ENCODE data around the gene USHBP1.
A peak's percentile ranks its signal among the peaks of the same experiment; 100 is the strongest.

Gene USHBP1

DNA sequence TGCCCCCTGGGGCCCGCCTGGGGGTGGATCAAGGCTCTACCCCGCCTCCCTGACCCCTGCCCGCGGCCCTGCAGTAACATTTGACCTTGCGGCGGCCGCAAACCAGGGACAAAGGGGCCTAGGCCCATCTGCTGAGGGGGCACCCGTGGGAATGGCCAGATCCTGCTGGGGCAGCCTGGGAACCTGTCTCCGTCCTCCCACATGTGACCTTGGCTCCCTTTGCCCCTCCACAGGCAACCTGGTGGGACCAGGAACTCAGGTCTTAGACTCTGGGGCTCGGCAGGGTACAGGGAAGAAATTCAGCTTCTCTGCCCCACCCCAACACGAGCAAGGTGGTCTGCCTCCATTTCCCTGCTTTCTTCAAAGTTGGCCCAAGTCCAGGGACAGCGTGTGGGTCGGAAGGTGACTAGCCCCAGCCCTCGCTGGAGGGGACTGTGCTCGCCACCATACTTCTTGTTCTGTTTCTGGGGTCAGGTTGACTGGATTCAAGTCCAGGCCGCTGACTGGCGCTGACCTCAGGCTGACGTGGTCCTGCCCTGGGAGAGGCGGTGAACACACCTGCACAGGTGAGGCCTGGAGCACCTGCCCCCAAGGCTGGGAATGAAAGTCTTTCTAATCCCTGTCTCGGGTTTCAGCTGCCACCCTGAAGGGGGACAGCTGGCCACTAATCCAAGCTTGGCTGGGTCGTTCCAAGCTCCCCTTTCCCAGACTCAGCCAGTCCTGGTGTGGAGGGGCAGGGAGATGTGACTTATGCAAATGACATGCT, 16.4 kb downstream of the USHBP1 start:
- no peak overlapping the region for H3K4me3 ChIP-seq (ENCODE audit: low read depth, low read length)
- TF ChIP-seq, protein P1, sequence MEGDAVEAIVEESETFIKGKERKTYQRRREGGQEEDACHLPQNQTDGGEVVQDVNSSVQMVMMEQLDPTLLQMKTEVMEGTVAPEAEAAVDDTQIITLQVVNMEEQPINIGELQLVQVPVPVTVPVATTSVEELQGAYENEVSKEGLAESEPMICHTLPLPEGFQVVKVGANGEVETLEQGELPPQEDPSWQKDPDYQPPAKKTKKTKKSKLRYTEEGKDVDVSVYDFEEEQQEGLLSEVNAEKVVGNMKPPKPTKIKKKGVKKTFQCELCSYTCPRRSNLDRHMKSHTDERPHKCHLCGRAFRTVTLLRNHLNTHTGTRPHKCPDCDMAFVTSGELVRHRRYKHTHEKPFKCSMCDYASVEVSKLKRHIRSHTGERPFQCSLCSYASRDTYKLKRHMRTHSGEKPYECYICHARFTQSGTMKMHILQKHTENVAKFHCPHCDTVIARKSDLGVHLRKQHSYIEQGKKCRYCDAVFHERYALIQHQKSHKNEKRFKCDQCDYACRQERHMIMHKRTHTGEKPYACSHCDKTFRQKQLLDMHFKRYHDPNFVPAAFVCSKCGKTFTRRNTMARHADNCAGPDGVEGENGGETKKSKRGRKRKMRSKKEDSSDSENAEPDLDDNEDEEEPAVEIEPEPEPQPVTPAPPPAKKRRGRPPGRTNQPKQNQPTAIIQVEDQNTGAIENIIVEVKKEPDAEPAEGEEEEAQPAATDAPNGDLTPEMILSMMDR (IDR thresholded peaks at IDR 0.05; ENCODE audit: borderline replicate concordance, insufficient read depth, low read depth, low read length): no peak

DNA sequence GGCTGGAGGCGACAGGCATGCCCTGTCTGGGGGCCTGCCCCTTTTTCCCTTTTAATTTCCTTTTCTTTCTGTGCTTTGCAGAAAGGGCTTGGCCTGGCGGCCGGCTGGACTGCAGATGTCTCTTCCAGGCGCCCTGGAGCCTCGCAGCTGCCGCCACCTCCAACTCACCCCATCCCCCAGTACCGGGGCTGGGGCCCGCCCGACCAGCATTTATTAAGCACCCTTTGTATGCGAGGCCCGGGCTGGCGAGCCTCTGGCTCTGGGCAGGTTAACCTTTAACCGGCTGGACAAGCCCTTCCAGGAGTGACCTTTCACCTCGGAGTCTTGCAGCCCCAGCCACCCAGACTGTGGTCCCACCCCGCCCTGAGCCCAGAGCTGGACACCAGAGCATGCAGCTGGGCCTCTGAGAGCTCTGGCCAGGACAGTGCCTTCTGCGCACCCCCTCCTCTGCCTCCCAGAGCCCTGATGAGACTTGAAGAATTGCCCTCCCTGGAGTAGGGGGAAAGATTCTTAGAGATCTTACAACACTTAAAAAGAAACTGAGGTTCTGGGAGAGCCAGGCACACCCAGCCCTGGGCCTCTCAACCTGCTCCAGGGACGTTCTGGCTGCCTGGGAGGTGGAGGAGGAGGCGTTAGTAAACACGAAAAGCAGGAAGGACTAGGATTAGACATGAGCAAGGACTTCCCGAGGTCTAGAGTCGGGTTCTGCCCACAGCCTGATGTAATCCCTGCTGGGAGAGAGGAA, 17.7 kb downstream of the USHBP1 start:
- TF ChIP-seq, protein P1 (IDR thresholded peaks at IDR 0.05; ENCODE audit: borderline replicate concordance, insufficient read depth, low read depth, low read length): no peak
- H3K4me3 ChIP-seq (ENCODE audit: low read depth, low read length): peak overlapping the region; percentile 67

- TF ChIP-seq, protein P1 (IDR thresholded peaks at IDR 0.05; ENCODE audit: borderline replicate concordance, insufficient read depth, low read depth, low read length): no peak
- peak within 1 kb of the TSS; percentile 68 for H3K4me3 ChIP-seq (ENCODE audit: low read depth, low read length)
Measured at GRCh38 chr19:17245535-17245984, 19.0 kb downstream of the USHBP1 start, which contains the start of gene NR2F6. Gene NR2F6, minus strand, starts transcription at chr19:17245919. Its CDS starts 699 bp downstream, at chr19:17245220.

DNA sequence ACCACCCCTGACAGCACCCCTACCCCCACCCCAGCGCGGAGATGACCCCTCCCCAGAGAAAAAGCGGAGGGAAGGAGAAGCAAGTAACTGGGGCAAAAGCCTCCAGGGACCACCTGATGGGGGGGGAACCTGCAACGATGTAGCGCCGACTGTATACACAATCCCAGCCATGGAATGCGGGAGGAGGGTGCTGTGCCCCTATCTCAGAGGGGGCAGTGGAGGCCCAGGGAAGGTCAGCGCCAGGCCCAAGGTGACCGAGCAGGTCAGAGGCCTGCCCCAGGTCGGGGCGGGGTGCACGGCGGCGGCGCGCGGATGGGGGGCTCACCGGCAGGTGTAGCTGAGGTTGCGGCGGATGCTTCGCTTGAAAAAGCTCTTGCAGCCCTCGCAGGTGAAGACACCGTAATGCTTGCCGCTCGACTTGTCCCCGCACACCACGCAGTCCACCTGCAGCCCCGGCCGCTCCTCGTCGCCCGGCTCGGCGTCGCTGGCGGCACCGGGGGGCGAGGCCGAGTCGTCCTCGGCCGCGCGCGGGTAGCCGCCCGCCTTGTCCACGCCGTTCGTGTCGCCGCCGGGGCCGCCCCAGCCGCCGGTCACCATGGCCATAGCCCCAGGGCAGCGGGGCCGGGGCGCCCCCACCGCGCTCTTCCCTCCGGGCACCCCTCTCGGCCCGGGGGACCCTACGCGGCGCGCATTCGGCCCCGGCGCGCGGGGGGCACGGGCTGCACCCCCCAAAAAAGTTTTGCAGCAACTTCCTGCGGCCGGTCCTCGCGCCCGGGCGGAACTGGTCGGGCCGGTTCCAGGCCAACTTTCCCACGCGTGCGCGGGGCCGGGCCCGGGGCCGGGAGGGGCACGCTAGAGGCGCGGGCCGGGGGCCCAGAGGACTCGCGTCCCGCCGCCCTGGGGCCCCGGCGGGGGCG, 19.7 kb downstream of the USHBP1 start:
- peak overlapping the region; percentile 68 for H3K4me3 ChIP-seq (ENCODE audit: low read depth, low read length)
- TF ChIP-seq, protein P1 (IDR thresholded peaks at IDR 0.05; ENCODE audit: borderline replicate concordance, insufficient read depth, low read depth, low read length): no peak

DNA sequence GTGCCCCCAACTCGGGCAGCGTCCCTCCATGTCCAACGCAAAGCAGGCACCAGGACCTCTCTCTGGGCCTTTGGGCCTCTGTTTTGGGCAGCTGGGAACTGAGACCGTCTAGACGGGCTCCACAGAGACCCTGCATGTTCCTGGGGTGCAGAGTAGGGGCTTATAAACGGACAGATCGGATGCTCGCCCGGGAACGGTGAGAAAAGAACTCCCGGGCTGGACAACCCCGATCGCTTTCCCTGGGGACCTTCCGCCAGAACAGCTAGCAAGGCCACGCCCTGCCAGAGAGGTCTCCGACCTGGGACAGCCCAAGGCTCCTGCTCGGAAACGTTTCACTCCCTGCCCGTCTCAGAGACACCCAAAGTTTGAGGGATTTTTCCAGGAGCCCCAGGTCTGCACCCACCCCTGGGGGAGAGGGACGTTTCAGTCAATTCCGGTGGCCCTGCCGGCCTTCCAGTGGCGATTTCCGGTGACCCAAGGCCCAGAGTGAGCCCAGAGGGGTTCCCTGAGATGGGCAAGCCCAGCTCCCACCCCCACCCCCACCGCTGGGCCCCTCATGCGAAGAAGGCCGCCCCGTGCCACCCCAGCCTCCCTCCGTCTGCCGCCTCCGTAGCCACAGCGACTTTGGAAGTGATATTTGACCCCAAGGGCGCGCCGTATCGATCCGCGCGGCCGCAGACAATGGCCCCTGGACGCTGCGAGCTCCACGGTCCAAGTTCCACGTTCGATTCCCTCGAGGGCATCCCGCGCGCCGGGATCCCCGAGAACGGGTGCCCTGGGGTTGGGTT, 20.5 kb downstream of the USHBP1 start:
- TF ChIP-seq, protein P1 (IDR thresholded peaks at IDR 0.05; ENCODE audit: borderline replicate concordance, insufficient read depth, low read depth, low read length): no peak
- peak overlapping the region; percentile 68 for H3K4me3 ChIP-seq (ENCODE audit: low read depth, low read length)

- TF ChIP-seq, protein P1 (IDR thresholded peaks at IDR 0.05; ENCODE audit: borderline replicate concordance, insufficient read depth, low read depth, low read length): no peak
- H3K4me3 ChIP-seq (ENCODE audit: low read depth, low read length): no peak overlapping the region
Measured at GRCh38 chr19:17243211-17243829, 21.2 kb downstream of the USHBP1 start.

Data from GM12875 (cell line).